SK-N-MC (cell line): ENCODE measurements around the gene SYNGAP1.

ENCODE experiments used
- EZH2 ChIP-seq: fragments of 200-600 bp; sonication (generic); IDR thresholded peaks from one replicate; pipeline ENCODE4 v1.6.1; 2017; ENCODE audit warnings: antibody characterized with exemption
- POLR2AphosphoS5 ChIP-seq: IDR thresholded peaks from 2 replicates; pipeline ENCODE4 v1.6.1; 2012; ENCODE audit warnings: mild to moderate bottlenecking, low read depth, low read length, borderline replicate concordance

GRCh38 chr6:33407132-33407718 lies 12.6 kb upstream of the SYNGAP1 start:
- TF ChIP-seq EZH2: no peak
- TF ChIP-seq POLR2AphosphoS5: no peak
